Activated naive CD8-positive, alpha-beta T cell treated with anti-CD3 and anti-CD28 coated beads for 36 hours (primary cell): Measurements from ENCODE around the gene UBE2J2. TPM values are rescaled to one million over a fixed set of nuclear protein-coding genes. Genes with fewer than 3 reads are reported as not detected.

ENCODE experiments used
- DNase-seq: peaks from one replicate; pipeline ENCODE4 v3.0.0; 2021
- H3K27ac Mint-ChIP-seq: one replicate; pipeline ENCODE4 v1.8.0; 2022; ENCODE audit warnings: mild to moderate bottlenecking, moderate library complexity, mixed read lengths
- H3K27me3 Mint-ChIP-seq: one replicate; pipeline ENCODE4 v1.8.0; 2022; ENCODE audit warnings: mild to moderate bottlenecking, mixed read lengths
- H3K36me3 Mint-ChIP-seq: one replicate; pipeline ENCODE4 v1.8.0; 2021; ENCODE audit warnings: mild to moderate bottlenecking, mixed read lengths
- H3K4me1 Mint-ChIP-seq: one replicate; pipeline ENCODE4 v1.8.0; 2021; ENCODE audit warnings: mixed read lengths
- H3K4me3 Mint-ChIP-seq: one replicate; pipeline ENCODE4 v1.8.0; 2022; ENCODE audit warnings: mild to moderate bottlenecking, moderate library complexity, mixed read lengths
- H3K9me3 Mint-ChIP-seq: one replicate; pipeline ENCODE4 v1.8.0; 2022; ENCODE audit warnings: mixed read lengths
- total RNA-seq, 2 experiments: library from RNA; stranded (reverse); gene quantifications; one replicate each; pipeline ENCODE4 v1.2.3, GENCODE V29; 2021

The UBE2J2 gene
- total RNA-seq, 2 experiments from 2014 or later, result 69.9 to 70.6 TPM

GRCh38 chr1:1217621-1218523 lies 55.8 kb downstream of the UBE2J2 start:
- Mint-ChIP-seq H3K4me1 (peaks cover 28% of the 10 kb centered on the region), H3K36me3 (peaks cover 23% of the 10 kb centered on the region), H3K9me3 (no peaks in the 10 kb centered on the region), H3K27ac (no peak overlapping the region), H3K4me3 (no peak overlapping the region), H3K27me3 (no peaks in the 10 kb centered on the region)
- no peak for DNase-seq

- H3K27ac Mint-ChIP-seq, result peak overlapping the region; percentile 87
- no peaks in the 10 kb centered on the region for H3K9me3 Mint-ChIP-seq
- peaks cover 28% of the 10 kb centered on the region for H3K4me1 Mint-ChIP-seq
- H3K27me3 Mint-ChIP-seq, result no peaks in the 10 kb centered on the region
- H3K36me3 Mint-ChIP-seq, result peaks cover 20% of the 10 kb centered on the region
- DNase-seq, result no peak
- peak overlapping the region; percentile 46 for H3K4me3 Mint-ChIP-seq
Measured at GRCh38 chr1:1216770-1217620, 56.7 kb downstream of the UBE2J2 start.

DNA sequence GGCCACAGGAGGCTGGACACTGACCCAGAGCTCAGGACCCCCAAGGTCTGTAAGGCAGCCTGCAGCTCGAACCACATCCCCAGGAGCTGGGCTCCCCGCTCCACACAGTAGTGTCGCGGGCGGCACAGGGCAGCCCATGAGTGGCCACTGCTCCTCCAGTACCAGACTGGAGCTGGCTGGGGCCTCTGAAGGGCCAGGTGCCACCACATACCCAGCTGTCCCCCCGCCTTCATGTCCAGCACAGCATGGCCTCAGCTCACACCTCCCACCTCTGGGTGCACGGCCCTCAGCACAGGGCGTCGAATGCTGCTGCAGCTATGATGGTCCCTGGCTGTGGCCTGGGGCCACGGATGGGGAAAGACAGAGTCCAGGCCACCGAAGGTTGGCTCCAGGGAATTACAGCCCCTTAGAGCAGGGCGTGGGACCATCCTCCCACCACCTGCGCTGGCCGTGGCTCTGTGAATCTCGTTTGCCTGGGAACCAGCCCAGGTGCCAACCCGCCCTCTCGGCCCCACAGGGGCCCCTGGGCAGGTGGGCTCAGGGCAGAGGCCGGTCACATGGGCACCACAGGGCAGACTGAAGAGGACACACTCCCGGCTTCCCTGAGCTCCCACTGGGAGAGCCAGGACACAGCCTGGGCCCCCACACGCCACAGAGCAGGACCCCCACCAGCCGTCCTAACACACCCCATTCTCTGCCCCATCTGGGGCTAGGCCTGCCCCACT lies 57.6 kb downstream of the UBE2J2 start:
- peaks cover 29% of the 10 kb centered on the region for H3K4me1 Mint-ChIP-seq
- H3K4me3 Mint-ChIP-seq, result no peak overlapping the region
- H3K36me3 Mint-ChIP-seq, result peaks cover 20% of the 10 kb centered on the region
- no peaks in the 10 kb centered on the region for H3K27me3 Mint-ChIP-seq
- H3K27ac Mint-ChIP-seq, result peak overlapping the region; percentile 87
- no peak for DNase-seq
- H3K9me3 Mint-ChIP-seq, result no peaks in the 10 kb centered on the region

- peak overlapping the region; percentile 74 for H3K27ac Mint-ChIP-seq
- H3K36me3 Mint-ChIP-seq, result peaks cover 23% of the 10 kb centered on the region
- peak overlapping the region; percentile 71 for H3K4me3 Mint-ChIP-seq
- H3K9me3 Mint-ChIP-seq, result no peaks in the 10 kb centered on the region
- DNase-seq, result no peak
- no peaks in the 10 kb centered on the region for H3K27me3 Mint-ChIP-seq
- peaks cover 32% of the 10 kb centered on the region for H3K4me1 Mint-ChIP-seq
Measured at GRCh38 chr1:1215080-1215676, 58.5 kb downstream of the UBE2J2 start.

- DNase-seq, result peak; percentile 52
- Mint-ChIP-seq H3K27me3 (no peaks in the 10 kb centered on the region), H3K27ac (peak within 1 kb of the TSS; percentile 74), H3K4me1 (peaks cover 39% of the 10 kb centered on the region), H3K9me3 (no peaks in the 10 kb centered on the region), H3K4me3 (peak within 1 kb of the TSS; percentile 74), H3K36me3 (peaks cover 23% of the 10 kb centered on the region)
Measured at GRCh38 chr1:1213345-1214265, 60.0 kb downstream of the UBE2J2 start, which contains the start of gene TNFRSF4. Gene TNFRSF4 (minus strand): TSS chr1:1214153. CDS start chr1:1214127, 26 bp downstream.

GRCh38 chr1:1212780-1213344 lies 60.8 kb downstream of the UBE2J2 start:
- H3K27ac Mint-ChIP-seq, result peak overlapping the region; percentile 51
- peaks cover 43% of the 10 kb centered on the region for H3K4me1 Mint-ChIP-seq
- peaks cover 18% of the 10 kb centered on the region for H3K36me3 Mint-ChIP-seq
- H3K4me3 Mint-ChIP-seq, result peak overlapping the region; percentile 74
- H3K9me3 Mint-ChIP-seq, result no peaks in the 10 kb centered on the region
- peak; percentile 64 for DNase-seq
- no peaks in the 10 kb centered on the region for H3K27me3 Mint-ChIP-seq

- no peak for DNase-seq
- Mint-ChIP-seq H3K27ac (no peak overlapping the region), H3K27me3 (no peaks in the 10 kb centered on the region), H3K4me1 (peaks cover 42% of the 10 kb centered on the region), H3K36me3 (peaks cover 12% of the 10 kb centered on the region), H3K9me3 (no peaks in the 10 kb centered on the region), H3K4me3 (peak overlapping the region; percentile 74)
Measured at GRCh38 chr1:1211541-1212441, 61.9 kb downstream of the UBE2J2 start.

- H3K27ac Mint-ChIP-seq, result no peak overlapping the region
- DNase-seq, result no peak
Measured at GRCh38 chr1:1210726-1211540, 62.7 kb downstream of the UBE2J2 start.

GRCh38 chr1:1208713-1209433 lies 64.8 kb downstream of the UBE2J2 start:
- Mint-ChIP-seq H3K4me1 (peaks cover 26% of the 10 kb centered on the region), H3K27ac (peak overlapping the region; percentile 95), H3K4me3 (peak overlapping the region; percentile 83), H3K9me3 (no peaks in the 10 kb centered on the region), H3K27me3 (no peaks in the 10 kb centered on the region), H3K36me3 (peaks cover 5% of the 10 kb centered on the region)
- peak; percentile 64 for DNase-seq

More at GRCh38 chr1:1210726-1211540, 62.7 kb downstream of the UBE2J2 start:
- H3K27me3 Mint-ChIP-seq, result no peaks in the 10 kb centered on the region
- H3K36me3 Mint-ChIP-seq, result peaks cover 7% of the 10 kb centered on the region
- peaks cover 37% of the 10 kb centered on the region for H3K4me1 Mint-ChIP-seq
- H3K9me3 Mint-ChIP-seq, result no peaks in the 10 kb centered on the region
- H3K4me3 Mint-ChIP-seq, result peak overlapping the region; percentile 58

- Mint-ChIP-seq H3K27ac (peak overlapping the region; percentile 95), H3K27me3 (no peaks in the 10 kb centered on the region), H3K4me1 (peaks cover 26% of the 10 kb centered on the region), H3K9me3 (no peaks in the 10 kb centered on the region), H3K4me3 (peak overlapping the region; percentile 83), H3K36me3 (peaks cover 5% of the 10 kb centered on the region)
- DNase-seq, result no peak
Measured at GRCh38 chr1:1207571-1207892, 66.1 kb downstream of the UBE2J2 start.

DNA sequence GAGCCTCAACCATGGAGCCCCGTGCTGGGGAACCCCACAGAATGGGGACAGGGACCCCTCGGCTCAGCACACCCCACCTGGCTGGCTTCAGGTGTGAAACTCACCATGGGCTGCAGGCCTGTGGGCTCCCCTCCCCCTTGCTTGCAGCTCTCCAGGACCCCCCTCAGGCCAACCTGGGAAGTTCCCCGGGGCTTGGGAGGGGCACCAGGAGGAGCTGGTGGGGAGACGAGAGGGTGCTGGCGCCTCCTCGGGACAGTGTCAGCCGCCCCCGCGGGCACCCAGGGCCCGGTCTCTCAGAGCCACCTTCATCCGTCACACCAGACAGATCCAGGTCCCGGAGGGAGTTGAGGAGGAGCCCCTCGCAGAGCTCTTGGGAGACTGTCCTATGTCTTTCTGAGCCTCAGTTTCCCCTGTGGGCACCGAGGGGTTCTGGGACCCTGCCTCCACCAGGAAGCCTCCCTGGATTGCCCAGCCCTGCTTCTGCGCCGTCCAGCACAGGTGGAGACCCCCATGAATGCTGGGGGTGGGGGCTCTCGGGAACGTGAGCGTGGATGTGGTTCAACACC lies 66.6 kb downstream of the UBE2J2 start:
- H3K27me3 Mint-ChIP-seq, result no peaks in the 10 kb centered on the region
- DNase-seq, result no peak

More for the DNA sequence above, 66.6 kb downstream of the UBE2J2 start:
- Mint-ChIP-seq H3K9me3 (no peaks in the 10 kb centered on the region), H3K4me3 (peak overlapping the region; percentile 78), H3K4me1 (peaks cover 26% of the 10 kb centered on the region), H3K36me3 (peaks cover 5% of the 10 kb centered on the region), H3K27ac (peak overlapping the region; percentile 67)
